ENCODE data around the gene CLCN3. TPM values are rescaled to one million over a fixed set of nuclear protein-coding genes. Genes with fewer than 3 reads are reported as not detected.

CLCN3 gene
- total and polyA plus RNA-seq, 9 of the 15 experiments (the other 6 are each of a cell fraction or from before 2014, with no cell fraction given), result 12.7 to 60.6 (median 38.5) TPM

DNA sequence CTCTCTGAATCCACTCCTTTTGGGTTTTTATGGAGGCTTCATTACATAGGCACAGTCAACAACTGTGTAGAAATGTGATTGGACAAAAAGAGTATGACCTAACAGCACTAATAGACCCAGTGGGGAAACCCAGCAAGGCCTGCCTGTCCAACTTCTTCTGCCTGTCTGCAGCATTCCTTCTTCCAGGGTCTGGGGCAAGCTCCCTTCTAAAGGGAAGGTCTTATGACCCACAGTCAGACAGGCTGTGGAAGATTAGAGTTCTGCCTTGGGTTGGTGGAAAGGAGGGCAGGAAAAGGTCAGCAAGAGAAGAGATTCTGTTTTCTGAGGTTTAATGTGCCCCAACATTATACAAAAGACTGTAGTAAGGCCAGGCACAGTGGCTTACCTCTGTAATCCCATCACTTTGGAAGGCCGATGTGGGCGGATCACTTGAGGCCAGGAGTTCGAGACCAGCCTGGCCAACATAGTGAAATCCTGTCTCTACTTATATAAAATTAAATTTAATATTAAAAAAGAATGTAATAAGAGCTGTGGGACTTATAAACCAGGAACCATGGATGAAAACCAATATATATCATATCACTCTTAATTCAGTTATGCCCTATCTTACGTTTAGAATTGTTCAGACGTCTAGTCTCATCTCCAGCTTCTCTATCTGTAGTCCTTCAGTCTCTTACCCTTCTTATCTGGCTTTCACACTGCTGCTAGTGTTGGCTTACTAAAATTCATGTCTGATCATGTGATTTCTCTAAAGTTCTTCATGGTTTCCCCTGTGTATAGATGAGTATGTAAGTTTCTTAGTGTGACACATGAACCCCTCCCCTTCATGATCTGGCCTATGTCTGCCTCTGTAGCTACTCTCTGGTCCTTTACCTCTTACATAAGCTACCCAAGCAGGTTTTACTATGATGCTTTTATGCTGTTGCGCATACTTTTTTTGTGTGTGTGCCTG lies 6.2 kb downstream of the CLCN3 start (continued):
- TF ChIP-seq, protein P1, sequence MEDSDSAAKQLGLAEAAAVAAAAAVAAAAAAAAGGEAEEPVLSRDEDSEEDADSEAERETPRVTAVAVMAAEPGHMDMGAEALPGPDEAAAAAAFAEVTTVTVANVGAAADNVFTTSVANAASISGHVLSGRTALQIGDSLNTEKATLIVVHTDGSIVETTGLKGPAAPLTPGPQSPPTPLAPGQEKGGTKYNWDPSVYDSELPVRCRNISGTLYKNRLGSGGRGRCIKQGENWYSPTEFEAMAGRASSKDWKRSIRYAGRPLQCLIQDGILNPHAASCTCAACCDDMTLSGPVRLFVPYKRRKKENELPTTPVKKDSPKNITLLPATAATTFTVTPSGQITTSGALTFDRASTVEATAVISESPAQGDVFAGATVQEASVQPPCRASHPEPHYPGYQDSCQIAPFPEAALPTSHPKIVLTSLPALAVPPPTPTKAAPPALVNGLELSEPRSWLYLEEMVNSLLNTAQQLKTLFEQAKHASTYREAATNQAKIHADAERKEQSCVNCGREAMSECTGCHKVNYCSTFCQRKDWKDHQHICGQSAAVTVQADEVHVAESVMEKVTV (CRISPR knock-in tag; IDR thresholded peaks at IDR 0.05), result no peak
- TF ChIP-seq, protein P2, sequence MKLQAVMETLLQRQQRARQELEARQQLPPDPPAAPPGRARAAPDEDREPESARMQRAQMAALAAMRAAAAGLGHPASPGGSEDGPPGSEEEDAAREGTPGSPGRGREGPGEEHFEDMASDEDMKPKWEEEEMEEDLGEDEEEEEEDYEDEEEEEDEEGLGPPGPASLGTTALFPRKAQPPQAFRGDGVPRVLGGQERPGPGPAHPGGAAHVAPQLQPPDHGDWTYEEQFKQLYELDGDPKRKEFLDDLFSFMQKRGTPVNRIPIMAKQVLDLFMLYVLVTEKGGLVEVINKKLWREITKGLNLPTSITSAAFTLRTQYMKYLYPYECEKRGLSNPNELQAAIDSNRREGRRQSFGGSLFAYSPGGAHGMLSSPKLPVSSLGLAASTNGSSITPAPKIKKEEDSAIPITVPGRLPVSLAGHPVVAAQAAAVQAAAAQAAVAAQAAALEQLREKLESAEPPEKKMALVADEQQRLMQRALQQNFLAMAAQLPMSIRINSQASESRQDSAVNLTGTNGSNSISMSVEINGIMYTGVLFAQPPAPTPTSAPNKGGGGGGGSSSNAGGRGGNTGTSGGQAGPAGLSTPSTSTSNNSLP (IDR thresholded peaks at IDR 0.05; ENCODE audit: borderline replicate concordance, low read depth, low read length), result peak; percentile 95
- TF ChIP-seq TRIM28 (IDR thresholded peaks at IDR 0.05), result no peak
- TF ChIP-seq, protein P3, sequence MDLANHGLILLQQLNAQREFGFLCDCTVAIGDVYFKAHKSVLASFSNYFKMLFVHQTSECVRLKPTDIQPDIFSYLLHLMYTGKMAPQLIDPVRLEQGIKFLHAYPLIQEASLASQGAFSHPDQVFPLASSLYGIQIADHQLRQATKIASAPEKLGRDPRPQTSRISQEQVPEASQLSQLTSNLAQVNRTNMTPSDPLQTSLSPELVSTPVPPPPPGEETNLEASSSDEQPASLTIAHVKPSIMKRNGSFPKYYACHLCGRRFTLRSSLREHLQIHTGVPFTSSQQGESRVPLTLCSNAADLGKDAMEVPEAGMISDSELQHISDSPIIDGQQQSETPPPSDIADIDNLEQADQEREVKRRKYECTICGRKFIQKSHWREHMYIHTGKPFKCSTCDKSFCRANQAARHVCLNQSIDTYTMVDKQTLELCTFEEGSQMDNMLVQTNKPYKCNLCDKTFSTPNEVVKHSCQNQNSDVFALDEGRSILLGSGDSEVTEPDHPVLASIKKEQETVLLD (IDR thresholded peaks at IDR 0.05), result peak; percentile 21; the same call in 1 of the 2 replicates
- TF ChIP-seq PHF21A (IDR thresholded peaks at IDR 0.05; ENCODE audit: borderline replicate concordance, low read depth), result no peak
- no peak for TF ChIP-seq RFX1 (IDR thresholded peaks at IDR 0.05)
- TF ChIP-seq, protein P4, sequence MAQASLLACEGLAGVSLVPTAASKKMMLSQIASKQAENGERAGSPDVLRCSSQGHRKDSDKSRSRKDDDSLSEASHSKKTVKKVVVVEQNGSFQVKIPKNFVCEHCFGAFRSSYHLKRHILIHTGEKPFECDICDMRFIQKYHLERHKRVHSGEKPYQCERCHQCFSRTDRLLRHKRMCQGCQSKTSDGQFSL (CRISPR knock-in tag; IDR thresholded peaks at IDR 0.05), result no peak; the same call in 1 of the 2 replicates
- TF ChIP-seq, protein P4 (tag; IDR thresholded peaks at IDR 0.05), result no peak
- no peak for TF ChIP-seq BCL6 (CRISPR knock-in tag; IDR thresholded peaks at IDR 0.05)
- peak; percentile 96 for TF ChIP-seq SMAD4 (CRISPR knock-in tag; conservative IDR thresholded peaks at IDR 0.05)
- TF ChIP-seq, protein P5, sequence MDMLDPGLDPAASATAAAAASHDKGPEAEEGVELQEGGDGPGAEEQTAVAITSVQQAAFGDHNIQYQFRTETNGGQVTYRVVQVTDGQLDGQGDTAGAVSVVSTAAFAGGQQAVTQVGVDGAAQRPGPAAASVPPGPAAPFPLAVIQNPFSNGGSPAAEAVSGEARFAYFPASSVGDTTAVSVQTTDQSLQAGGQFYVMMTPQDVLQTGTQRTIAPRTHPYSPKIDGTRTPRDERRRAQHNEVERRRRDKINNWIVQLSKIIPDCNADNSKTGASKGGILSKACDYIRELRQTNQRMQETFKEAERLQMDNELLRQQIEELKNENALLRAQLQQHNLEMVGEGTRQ (CRISPR knock-in tag; IDR thresholded peaks at IDR 0.05), result no peak
- TF ChIP-seq ZC3H11A (IDR thresholded peaks at IDR 0.05; ENCODE audit: low read depth, low read length), result no peak
- TF ChIP-seq, protein P6, sequence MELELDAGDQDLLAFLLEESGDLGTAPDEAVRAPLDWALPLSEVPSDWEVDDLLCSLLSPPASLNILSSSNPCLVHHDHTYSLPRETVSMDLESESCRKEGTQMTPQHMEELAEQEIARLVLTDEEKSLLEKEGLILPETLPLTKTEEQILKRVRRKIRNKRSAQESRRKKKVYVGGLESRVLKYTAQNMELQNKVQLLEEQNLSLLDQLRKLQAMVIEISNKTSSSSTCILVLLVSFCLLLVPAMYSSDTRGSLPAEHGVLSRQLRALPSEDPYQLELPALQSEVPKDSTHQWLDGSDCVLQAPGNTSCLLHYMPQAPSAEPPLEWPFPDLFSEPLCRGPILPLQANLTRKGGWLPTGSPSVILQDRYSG (tag; conservative IDR thresholded peaks at IDR 0.05; ENCODE audit: low read depth), result no peak
- TF ChIP-seq, protein P7, sequence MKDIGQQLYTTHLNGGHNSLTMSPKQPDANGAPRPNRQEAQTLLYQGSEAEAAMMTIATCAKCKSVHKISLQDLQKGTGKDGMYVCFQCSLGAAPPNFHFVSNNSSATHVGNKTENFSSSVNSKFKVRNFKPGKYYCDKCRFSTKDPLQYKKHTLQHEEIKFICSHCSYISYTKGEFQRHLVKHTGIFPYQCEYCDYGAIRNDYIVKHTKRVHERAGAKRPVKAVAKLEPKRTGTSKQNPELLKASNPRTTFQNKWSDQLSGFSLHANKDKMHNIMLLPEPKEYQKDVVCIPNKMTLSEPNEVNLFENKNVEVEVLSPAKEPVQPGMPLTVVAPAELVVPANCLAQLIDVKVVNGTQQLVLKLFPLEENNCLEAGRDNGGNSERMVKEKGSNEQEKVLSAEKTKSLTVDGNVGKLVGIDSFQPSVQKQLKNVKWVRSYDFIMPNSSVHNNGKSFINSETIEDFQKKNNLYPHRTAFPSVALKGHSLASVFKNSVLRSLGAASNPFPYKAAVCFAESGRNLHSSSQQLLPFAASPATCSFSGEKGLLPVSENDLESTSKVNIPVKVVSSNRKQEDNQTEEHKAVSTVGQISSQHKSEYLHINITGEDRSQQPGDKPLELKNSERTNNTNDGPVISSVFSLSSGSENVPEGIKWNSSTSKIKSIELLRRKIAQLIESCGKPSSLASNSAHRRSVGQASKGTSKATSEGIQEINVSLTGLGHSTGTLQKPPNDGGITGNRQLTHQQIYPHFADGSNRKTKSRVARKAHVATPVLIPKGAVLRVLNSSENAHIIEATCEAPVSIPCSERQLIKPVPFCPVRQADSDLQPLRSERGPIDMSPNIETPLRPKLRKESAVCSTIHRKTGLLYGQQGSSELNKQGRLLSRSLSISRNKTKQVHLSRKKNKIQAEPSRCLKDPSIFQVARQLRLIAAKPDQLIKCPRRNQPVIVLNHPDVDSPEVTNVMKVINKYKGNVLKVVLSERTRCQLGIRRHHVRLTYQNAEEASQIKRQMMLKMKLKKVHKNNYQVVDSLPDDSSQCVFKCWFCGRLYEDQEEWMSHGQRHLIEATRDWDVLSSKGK (CRISPR knock-in tag; IDR thresholded peaks at IDR 0.05), result no peak
- TF ChIP-seq ZFPM2 (CRISPR knock-in tag; IDR thresholded peaks at IDR 0.05), result no peak

Measured in K562 (cell line).